MV-4-11 (cell line): ENCODE measurements around the gene CYTH2.

Experiments used
- DNase-seq: peaks from one replicate; lab custom pipeline; 2025; lab: John Stamatoyannopoulos, UW

CYTH2 gene

DNA sequence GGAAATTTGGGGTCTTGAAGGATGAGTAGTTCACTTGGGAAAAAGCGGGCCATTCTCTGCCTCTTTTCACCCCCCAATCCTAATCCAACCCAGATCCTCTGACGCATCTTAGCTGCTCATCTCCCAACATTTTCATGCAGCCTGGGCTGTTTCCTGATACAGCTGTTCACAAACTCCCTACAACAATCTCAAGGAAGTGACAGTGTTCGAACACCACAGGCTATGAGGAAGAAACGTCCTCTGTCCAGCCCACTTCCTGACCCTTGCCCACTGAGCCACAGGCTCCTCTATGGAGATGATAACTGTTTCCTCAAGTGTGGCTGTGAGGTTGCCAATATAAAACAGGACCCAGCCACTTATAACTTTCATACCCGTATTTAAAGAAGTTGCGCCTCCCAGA is 26.2 kb downstream of the CYTH2 start:
- DNase-seq, result peak; percentile 87

DNA sequence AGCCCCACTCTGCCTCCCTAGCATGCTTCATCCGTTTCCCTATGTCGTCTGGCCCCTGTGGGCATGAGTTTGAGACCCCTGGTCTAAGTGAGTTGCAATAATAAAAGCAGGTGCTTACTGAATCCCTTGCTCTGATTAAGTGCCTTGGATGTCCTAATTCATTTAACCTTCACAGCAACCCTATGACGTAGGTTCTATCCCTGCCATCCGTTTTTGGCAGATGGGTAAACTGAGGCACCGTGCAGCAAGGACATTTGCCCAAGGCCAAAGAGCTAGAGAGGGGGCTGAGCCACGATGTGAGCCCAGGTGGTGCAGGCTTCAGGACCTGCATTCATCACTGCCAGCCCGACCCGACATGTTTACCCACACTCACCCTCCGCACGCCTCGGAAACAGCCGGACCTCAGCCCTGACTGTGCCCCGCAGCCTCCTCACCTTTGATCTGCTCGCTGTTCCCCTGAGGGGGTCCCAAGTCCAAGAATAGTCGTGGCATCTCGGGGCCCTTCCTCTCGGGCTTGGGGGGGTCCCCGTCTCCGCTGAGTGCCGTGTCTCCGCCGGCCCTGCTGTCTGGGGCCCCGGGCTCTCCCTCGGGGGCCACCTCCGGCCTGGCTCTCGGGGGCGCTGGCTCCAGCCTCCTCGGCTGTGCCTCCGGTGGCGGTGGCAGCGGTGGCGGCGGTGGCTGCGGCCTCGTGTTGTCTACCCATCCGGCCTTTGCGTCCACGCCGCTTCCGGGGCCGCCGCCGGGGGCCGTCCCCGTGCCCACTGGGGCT is 28.0 kb downstream of the CYTH2 start:
- no peak for DNase-seq

DNA sequence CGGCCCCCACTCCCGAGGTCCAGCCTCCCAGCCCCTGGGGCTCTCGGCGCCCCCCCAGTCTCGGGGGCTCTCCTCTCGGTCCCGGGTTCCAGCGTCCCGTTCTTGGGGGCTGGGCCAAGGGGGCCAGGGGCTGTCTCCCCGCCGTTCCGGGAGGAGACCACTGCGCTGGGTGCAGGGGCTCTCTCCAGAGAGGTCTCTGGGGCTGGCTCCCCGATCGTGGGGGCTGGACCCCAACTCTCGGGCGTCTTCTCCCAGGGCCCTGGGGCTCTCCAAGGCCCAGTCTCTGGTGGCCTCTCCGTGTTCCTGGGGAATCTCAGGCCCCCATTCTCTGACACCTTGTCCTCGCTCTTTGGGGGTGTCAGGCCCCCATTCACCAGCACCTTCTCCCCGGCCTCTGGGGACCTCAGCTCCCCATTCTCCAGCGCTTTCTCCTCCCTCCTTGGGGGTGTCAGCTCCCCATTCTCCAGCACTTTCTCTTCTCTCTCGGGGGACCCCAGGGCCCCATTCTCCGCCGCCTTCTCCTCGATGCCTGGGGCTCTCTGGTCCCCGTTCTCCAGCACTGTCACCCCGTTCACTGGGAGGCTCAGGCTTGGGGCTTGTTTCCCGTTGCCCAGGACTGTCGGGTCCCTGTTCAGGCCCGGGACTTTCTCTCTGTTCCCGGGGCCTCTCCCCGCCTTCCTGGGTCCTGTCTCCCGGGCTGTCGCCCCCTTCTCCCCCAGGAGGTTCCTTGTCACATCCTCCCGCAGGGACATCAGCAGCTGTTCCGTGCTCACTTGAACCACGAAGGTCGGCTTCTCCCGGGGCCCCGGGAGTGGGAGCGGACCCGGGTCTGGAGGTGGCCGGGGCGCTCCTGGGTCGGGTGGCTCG is 28.8 kb downstream of the CYTH2 start:
- DNase-seq, result no peak

DNA sequence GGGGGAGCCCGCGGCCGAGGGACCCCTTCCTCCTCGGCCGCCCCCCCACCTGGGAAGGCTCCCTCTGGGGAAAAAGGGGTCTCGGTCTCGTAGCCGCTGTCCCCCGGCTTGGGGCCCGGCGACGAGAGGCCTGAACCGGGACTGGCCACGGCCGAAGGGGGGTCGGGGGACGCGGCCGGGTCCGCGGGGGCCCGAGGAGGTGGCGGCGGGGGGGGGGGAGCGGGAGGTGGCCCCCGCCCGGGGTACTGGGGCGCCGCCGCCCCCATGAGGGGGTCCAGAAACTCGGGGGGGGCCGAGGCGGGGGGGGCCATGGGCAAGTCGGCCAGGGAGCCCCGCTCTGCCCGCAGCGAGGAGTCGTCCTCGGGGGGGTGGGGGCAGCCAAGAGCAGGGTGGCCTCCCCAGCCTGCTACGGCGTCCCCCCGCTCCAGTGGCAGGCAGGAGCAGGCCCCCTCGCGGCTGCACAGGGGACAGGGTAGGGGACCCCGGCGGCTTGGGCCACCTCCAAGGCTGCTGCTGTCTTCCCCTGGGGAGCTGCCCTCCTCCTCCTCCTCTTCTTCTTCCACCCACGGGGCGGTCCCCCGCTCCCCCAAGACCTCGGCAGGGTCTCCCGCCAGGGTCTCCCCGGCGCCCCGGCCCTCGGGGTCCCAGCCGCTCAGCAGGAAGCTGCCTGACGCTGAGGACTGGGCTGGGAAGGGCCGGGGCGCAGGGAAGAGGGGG is 29.6 kb downstream of the CYTH2 start:
- DNase-seq, result no peak

DNA sequence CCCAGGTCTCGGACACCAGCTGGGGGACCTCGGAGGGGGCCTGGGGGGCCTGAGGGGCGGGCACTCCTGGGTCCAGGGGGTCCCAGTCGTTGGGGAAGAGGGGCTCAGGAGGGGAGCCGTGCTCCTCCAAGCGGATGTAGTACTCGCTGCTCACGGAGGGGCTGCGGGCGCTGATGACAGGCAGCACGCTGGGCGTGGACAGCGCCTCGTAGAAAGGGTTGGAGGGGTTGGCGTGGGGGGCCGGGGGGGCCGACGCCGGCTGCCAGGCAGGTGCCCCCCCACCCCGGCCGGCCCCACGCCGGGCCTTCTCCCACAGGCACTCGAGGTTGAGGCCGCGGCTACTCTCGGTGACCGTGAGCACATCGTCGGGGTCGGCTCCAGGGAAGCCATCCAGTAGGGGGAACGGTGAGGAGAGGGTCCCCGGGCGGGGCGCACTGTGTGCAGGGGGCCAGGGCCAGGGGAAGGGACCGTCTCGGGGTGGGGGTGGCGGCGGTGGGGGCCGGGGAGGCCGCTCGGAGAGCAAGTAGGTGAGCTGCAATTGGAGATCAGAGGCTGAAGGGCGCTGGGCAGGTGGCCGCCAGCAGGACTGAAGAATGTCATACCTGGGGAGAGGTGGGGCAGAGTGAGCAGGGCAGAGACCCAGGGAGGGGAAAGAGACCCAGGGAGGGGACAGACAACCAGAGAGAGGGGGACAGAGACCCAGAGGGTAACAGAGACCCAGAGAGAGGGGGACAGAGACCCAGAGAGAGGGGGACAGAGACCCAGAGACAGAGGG is 30.3 kb downstream of the CYTH2 start:
- DNase-seq, result no peak

DNA sequence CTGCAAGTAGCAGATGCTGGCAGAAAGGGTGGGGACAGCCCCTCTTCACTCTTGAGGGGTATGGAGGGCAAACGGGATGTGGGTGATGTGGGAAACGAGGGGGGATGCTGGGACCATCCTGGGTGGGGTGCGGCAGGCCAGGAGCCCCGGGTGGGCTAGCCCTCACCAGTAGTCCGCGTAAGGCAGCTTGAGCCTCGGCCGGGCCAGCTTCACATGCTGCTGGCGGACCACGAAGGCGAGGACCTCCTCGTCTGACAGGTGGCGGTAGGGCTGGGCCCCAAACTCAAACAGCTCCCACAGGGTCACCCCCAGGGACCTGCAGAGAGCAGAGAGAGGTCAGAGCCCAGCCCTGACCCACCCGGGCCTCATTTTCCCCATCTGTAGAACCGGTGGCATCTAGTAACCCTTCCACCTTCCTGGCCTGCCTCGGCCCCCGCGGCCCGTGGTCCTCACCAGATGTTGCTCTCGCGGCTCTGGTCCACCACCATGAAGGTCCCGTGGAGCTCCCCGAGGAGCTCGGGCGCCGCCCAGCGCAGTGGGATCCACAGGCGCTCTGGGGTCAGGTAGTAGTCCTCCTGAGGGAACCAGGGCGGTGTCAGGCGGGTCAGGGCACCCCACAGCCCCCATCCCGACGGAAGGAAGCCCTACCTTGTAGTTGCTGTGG is 31.8 kb downstream of the CYTH2 start:
- no peak for DNase-seq

DNA sequence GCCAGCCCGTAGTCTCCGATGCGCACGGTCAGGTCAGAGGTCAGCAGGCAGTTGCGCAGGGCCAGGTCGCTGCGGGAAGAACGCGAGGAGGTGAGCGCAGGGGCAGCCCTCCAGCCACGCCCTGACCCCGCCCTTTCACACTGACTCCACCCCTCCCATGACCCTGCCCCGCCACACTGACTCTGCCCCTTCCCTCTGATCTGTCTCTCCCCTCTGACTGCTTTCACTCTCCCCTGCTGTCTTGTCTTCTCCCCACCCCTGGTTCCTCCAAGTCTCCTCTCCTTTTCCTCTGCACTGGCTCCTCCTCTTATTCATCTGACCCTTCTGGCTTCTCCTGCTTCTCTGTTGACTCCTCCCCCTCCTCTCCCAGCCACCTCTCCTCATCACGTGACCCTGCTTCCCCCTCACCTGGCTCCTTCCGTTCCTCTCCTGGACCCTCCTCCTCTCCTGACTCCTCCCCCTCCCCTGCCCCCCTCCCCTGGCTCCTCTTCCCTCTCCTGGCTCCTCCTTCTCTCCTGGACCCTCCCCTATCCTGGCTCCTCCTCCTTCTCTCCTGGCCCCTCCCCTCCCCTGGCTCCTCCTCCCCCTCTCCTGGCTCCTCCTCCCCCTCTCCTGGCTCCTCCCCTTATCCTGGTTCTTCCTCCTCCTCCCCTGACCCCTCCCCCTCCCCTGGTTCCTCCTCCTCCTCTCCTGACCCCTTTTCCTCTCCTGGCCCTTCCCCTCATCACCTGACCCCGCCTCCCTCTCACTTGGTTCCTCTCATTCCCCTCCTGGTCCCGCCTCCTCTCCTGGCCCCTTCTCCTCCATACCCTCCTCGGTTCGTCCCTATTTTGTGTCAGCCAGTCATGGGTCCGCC is 32.6 kb downstream of the CYTH2 start:
- DNase-seq, result peak; percentile 86

DNA sequence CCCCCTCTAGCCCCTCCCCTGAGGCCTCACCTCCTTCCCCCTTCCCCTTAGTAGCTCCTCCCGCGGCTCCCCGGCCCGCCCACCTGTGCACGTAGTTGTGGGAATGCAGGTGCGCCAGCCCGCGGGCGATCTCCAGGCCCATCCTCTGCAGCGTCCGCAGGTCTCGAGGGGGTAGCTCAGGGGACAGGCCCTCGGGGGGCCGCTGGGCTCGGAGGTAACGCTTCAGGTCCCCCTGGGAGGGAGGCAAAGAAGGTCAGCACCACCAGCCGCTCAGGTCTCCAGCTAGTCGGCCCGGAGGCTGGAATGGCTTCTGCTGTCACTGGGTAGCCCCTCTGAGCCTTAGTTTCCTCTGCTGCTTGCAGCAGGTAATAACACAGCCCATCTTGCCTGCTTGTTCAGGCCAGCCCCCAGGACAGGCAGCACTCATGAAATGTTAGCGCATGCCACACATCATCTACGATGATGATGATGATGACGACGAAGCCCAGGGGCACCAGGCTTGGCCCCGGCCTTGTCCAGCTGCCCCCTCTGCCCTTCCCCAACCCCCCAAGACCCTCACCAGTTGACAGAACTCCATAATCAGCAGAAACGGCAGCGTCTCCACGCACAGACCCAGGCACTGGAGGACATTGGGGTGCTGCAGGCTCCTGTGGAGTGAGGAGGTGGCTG is 33.3 kb downstream of the CYTH2 start:
- no peak for DNase-seq

DNA sequence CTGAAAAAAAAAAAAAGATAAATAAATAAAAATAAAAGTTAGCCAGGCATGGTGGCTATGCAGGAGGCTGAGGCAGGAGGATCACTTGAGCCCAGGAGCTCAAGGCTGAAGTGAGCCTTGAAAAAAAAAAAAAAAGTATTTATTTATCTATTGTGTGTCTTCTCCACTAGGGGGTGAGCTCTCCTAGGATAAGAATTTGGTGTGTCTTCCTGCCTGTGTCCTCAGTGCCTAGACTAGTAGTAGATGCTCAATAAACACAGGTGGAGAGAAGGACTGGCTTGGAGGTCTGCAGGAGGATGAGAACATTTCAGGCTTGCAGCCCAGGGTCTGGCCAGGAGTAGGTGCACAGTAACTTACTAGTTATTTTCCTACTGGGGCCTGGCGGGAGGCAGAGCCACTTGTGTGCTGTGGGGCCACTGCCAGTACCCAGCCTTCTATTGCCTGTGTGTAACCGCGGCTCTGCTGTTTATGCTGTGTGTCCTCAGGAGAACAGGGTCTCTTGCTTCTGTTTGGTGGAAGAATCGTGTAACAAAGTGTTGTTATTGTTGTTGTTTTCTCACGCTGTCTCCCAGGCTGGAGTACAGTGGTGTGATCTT is 37.1 kb downstream of the CYTH2 start:
- DNase-seq, result peak; percentile 81

DNA sequence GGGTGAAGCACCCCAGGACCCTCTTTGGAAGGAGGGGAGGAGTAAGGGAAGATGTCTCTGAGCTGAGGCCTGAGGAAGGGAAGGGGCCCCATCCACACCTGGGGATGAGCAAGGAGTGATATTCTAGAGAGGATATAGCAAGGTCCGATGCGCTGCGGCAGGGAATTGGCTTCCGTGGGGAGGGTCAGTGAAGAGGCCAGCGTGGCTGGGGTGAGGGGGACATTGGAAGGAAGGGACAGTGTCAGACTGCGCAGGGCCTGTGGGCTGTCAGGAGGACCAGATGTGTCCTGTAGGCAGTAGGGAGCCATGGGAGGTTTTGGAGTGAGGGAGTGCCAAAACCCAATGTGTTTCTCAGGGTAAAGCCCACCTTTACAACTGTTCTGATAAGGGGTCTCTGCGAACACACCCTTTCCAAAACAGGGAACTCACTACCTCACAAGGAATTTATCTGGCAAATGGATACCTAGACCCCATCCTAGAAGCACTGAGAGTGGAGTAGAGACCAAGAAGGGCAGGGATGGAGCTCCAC is 38.8 kb downstream of the CYTH2 start:
- no peak for DNase-seq

DNA sequence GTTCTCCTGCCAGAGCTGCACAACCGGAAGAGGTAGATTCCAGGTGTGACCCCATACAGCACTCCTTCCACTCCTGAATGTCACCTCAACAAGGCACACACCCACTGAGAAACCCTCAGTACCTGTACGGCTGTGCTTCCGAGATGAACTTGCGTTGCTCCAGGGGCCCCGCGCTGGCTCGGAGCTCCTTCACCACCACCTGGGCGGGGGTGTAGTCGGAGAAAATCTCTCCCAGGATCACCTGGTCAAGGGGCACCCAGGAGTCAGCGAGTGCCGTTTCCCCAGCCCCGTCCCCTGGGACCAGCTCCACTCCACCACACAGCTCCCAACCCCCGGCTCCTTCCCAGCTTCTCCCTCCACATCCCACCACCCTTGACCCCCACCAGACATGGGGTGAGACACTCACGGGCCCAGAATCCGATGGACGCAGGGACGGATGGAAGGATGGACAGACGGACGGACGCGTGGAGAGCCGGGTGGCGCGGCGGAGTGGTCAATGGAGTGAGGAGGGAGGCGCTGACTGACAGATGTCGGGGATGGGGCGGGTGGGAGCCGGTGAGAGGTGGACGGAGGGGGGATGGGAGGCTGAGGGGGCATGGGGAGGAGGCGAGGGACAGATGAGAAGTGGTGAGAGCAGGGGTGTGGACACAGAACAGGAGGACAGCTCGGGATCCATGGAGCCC is 39.7 kb downstream of the CYTH2 start:
- DNase-seq, result no peak

DNA sequence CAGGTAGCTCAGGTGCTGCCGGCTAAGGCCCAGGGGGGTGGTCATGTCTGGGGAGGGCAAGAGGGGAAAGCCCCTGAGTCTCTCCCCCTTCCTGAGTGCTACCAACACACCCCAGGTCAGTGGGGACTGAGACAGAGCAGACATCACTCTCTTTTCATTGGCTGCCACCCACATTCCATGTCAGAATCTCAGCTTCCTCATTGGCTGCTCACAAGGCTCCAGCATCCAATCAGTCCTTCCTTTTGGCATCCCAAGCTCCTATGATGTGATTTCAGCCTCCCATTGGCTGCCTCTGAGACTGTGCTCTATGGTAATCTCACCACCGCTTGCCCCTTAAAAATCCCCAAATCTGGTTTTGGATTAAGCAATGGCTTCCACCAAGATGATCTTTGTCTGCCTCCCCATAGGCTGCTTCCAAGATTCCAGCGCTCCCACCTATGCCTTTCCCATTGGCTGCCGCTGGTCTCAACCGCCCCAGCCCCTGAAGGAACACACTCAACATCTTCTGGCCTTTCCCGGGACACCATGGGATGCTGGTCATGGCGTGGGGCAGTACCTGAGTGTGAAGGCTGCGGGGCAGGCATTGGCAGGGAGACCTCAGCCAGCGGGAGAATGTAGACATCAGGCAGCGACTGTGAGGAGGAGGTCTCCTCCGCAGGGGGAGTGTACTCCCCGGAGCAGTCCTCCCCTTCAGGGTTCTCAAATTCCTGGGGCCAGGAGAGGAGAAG is 40.5 kb downstream of the CYTH2 start:
- peak; percentile 22 for DNase-seq

DNA sequence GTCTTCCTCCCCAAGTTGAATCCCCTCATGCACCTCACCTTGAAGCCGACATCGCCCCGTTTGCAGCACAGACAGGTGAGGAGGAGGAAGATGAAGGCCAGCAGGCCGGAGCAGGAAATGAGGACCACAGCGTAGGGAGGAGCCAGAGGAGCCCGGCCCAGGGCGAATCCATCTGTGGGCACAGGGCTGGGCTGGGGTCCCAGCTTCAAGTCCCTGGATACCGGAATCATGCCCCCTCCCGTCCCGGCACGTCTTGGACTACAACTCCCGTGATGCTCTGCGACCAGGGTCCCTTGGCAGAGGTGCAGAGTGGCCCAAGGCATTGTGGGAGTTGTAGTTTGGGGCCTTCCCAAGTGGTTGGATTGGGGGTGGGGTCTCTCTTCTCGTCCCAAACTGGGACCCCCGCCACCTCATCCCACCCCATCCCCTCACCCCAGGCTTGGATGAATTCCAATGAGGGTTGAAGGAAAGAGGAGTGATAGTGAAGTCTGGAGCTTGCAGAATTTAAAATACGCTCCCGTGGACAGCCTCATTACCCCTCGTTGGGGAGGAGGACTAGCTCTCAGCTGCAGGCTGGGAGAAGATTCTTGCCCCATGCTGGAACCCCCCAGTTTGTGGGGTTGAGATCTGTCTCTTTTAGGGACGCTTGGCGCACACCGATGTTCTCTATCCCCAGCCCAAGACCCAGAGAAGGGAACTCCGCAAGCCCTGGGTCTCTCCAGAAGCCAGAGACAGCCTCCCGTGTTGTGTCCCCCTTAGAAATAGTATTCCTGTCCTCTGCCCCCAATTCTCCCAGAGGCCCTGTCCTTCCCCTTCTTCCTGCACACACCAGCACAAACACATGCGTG is 41.5 kb downstream of the CYTH2 start:
- peak; percentile 32 for DNase-seq

DNA sequence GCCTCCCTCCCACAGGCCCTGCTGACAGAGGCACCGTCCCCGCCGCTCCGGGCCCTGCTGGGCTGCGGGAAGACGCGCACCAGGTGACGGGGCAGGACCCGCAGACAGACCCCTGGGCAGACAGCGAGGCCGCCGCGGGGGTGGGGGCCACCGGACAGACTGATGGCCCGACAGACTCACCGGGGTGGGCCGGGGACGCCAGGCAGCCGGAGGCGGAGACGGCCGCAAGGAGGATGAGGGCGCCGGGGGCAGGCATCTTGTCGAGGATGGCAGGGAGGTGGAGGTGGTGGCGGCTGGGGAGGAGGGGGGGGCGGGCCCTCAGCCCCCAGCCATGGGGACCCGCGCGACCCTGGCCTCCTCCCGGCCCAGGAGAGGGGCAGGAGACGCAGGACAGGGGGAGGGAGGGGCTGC is 42.2 kb downstream of the CYTH2 start:
- no peak for DNase-seq

DNA sequence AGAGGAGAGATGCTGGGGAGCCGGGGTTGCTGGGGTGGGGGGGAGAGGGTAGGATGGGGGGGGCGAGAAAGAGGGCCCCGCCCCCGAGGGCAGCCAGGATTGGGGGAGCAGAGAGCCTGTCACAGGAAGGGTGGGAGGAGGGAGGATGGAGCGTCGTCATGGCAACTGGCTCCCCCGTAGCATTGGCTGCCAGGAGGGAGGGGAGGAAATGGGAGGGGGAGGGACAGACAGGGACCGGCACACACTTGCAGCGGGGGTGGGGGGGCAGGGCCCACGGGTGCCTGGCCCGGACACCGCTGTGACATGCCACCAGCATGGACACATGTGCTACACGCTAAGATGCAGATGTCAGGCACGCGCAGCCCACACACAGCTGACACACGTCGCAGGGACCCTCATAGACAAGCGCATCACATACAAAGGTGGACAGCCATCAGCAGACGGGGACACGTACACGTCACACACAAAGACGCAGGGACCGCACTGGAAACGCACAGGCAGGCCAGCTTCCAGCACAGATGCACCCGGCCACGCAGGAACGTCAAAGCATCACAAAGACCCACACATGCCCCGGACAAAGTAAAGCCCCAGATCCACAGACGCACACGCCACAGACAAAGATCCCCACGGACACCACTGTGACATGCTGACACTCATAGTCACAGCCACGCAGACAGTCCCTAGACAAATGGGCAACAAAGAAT is 42.8 kb downstream of the CYTH2 start, which contains the start of gene LMTK3:
Gene LMTK3, minus strand, starts transcription at position 36 of the 704 bp plus-strand sequence. CDS start 259 bp downstream, outside the sequence.
- no peak for DNase-seq
